H1 (cell line): ENCODE measurements around the gene FOXS1. TPM values are rescaled to one million over a fixed set of nuclear protein-coding genes. Genes with fewer than 3 reads are reported as not detected.

Source experiments
- CTCF ChIA-PET: fragments of 300-600 bp; sonication (Branson Sonifier 250); formaldehyde crosslinking; loops from one replicate; lab custom pipeline; 2021; ENCODE audit not compliant: partially characterized antibody; lab: Charles Lee
- POLR2A ChIA-PET: fragments of 300-600 bp; sonication (Branson Sonifier 250); formaldehyde crosslinking; loops from one replicate; lab custom pipeline; 2021; ENCODE audit warnings: inconsistent platforms; ENCODE audit not compliant: partially characterized antibody; lab: Charles Lee
- DNase-seq, 2 experiments: peaks; one replicate each; pipeline versions ENCODE4 v3.0.0 to v3.0.0-alpha.2; 2010 to 2022; ENCODE audit warnings: low spot score in 2 of 2, low read depth in 1 of 2, mixed read lengths in 1 of 2
- FAIRE-seq: peaks from 2 replicates; lab custom pipeline; 2011; peaks lifted over from hg19 to GRCh38; lab: Jason Lieb, UNC
- H2AFZ ChIP-seq: 2 replicates; pipeline ENCODE4 v1.8.1; 2012; ENCODE audit warnings: low read length, inconsistent platforms
- H2AK5ac ChIP-seq: 2 replicates; pipeline ENCODE4 v1.6.1; 2013; ENCODE audit warnings: low read depth, low read length
- H2BK120ac ChIP-seq: replicated peaks from 2 replicates; pipeline ENCODE3; 2013; ENCODE audit warnings: low read depth, low read length, inconsistent platforms
- H2BK12ac ChIP-seq: 2 replicates; pipeline ENCODE4 v1.6.1; 2013; ENCODE audit warnings: low read depth, low read length
- H2BK15ac ChIP-seq: 2 replicates; pipeline ENCODE4 v1.6.1; 2013; ENCODE audit warnings: low read length
- H2BK20ac ChIP-seq: 2 replicates; pipeline ENCODE4 v1.6.1; 2013; ENCODE audit warnings: low read length
- H2BK5ac ChIP-seq: 2 replicates; pipeline ENCODE4 v1.6.1; 2013; ENCODE audit warnings: low read depth, low read length
- H3K14ac ChIP-seq: 2 replicates; pipeline ENCODE4 v1.6.1; 2013; ENCODE audit warnings: inconsistent platforms; ENCODE audit not compliant: insufficient read length
- H3K18ac ChIP-seq: 2 replicates; pipeline ENCODE4 v1.6.1; 2013; ENCODE audit warnings: low read length; ENCODE audit errors: extremely low read depth
- H3K23ac ChIP-seq: 2 replicates; pipeline ENCODE4 v1.6.1; 2013; ENCODE audit warnings: inconsistent platforms; ENCODE audit not compliant: insufficient read length
- H3K23me2 ChIP-seq: 2 replicates; pipeline ENCODE4 v1.6.1; 2013; ENCODE audit warnings: low read depth, low read length
- H3K27ac ChIP-seq: 2 replicates; pipeline ENCODE4 v1.6.1; 2011; ENCODE audit warnings: low read depth, low read length, inconsistent platforms
- H3K27me3 ChIP-seq, 4 experiments: replicated peaks in 1 of 4; 1 replicate in 1 of 4; 2 replicates in 3 of 4; pipeline versions ENCODE4 v1.6.1 to v1.8.1; 2011 to 2013; ENCODE audit warnings: low read length in 3 of 4, mild to moderate bottlenecking in 3 of 4, inconsistent platforms in 2 of 4, mixed read lengths in 2 of 4, moderate library complexity in 1 of 4; ENCODE audit not compliant: control insufficient read depth in 3 of 4, insufficient read depth in 3 of 4; ENCODE audit errors: extremely low read depth in 1 of 4
- H3K36me3 ChIP-seq, 4 experiments: 2 replicates each; pipeline versions ENCODE4 v1.6.1 to v1.8.1; 2011 to 2013; ENCODE audit warnings: mild to moderate bottlenecking in 4 of 4, low read length in 3 of 4, moderate library complexity in 2 of 4, control low read depth in 1 of 4, inconsistent platforms in 1 of 4; ENCODE audit not compliant: insufficient read depth in 4 of 4, control insufficient read depth in 2 of 4
- H3K4ac ChIP-seq: replicated peaks from 2 replicates; pipeline ENCODE3; 2013; ENCODE audit warnings: low read length, low read depth, mixed read lengths, inconsistent platforms; ENCODE audit not compliant: insufficient read length
- H3K4me1 ChIP-seq, 4 experiments: replicated peaks in 1 of 4; 1 replicate in 1 of 4; 2 replicates in 3 of 4; pipeline versions ENCODE4 v1.6.1 to v1.8.1; 2011 to 2013; ENCODE audit warnings: low read length in 3 of 4, inconsistent platforms in 2 of 4, mixed read lengths in 1 of 4; ENCODE audit not compliant: insufficient read depth in 4 of 4, control insufficient read depth in 3 of 4
- H3K4me2 ChIP-seq, 2 experiments: 2 replicates each; pipeline versions ENCODE4 v1.6.1 to v1.8.1; 2011 to 2013; ENCODE audit warnings: low read depth in 2 of 2, low read length in 2 of 2, control low read depth in 1 of 2, inconsistent platforms in 1 of 2, mild to moderate bottlenecking in 1 of 2; ENCODE audit not compliant: insufficient read depth in 1 of 2
- H3K4me3 ChIP-seq, 4 experiments: fragments of 200-600, 300-600 bp in 1 of 4; sonication (generic), shearing (Covaris generic), sonication (Bioruptor Twin) in 1 of 4; 2 replicates each; pipeline versions ENCODE4 v1.5.1 to v1.8.1; 2011 to 2016; ENCODE audit warnings: low read length in 4 of 4, low read depth in 3 of 4, control low read depth in 2 of 4, inconsistent platforms in 2 of 4, mild to moderate bottlenecking in 2 of 4, mixed read lengths in 1 of 4, moderate library complexity in 1 of 4; ENCODE audit not compliant: insufficient read depth in 2 of 4; ENCODE audit errors: extremely low read depth in 1 of 4
- H3K56ac ChIP-seq: replicated peaks from 2 replicates; pipeline ENCODE3; 2013; ENCODE audit warnings: low read depth, mild to moderate bottlenecking, mixed read lengths, low read length, inconsistent platforms; ENCODE audit not compliant: insufficient read length
- H3K79me1 ChIP-seq: 2 replicates; pipeline ENCODE4 v1.6.1; 2013; ENCODE audit warnings: low read depth, low read length, control low read depth
- H3K79me2 ChIP-seq, 2 experiments: 2 replicates each; pipeline versions ENCODE4 v1.6.1 to v1.8.1; 2012 to 2013; ENCODE audit warnings: low read length in 2 of 2, mild to moderate bottlenecking in 2 of 2, inconsistent platforms in 1 of 2; ENCODE audit not compliant: insufficient read depth in 2 of 2, control insufficient read depth in 1 of 2
- H3K9ac ChIP-seq, 4 experiments: replicated peaks in 1 of 4; 1 replicate in 1 of 4; 2 replicates in 3 of 4; pipeline versions ENCODE4 v1.6.1 to v1.8.1; 2011 to 2013; ENCODE audit warnings: low read depth in 3 of 4, low read length in 3 of 4, control low read depth in 2 of 4, mild to moderate bottlenecking in 2 of 4, moderate library complexity in 2 of 4, inconsistent platforms in 1 of 4; ENCODE audit errors: extremely low read depth in 1 of 4
- H3K9me3 ChIP-seq, 2 experiments: 2 replicates each; pipeline versions ENCODE4 v1.6.1 to v1.8.1; 2012 to 2013; ENCODE audit warnings: mild to moderate bottlenecking in 2 of 2, moderate library complexity in 2 of 2, control low read depth in 1 of 2, inconsistent platforms in 1 of 2, low read depth in 1 of 2, low read length in 1 of 2, mixed read lengths in 1 of 2; ENCODE audit not compliant: insufficient read depth in 2 of 2
- H4K20me1 ChIP-seq, 2 experiments: replicated peaks in 1 of 2; 2 replicates each; pipeline versions ENCODE3 to v1.8.1; 2011 to 2013; ENCODE audit warnings: inconsistent platforms in 2 of 2, low read length in 2 of 2, mild to moderate bottlenecking in 1 of 2; ENCODE audit not compliant: insufficient read depth in 2 of 2, control insufficient read depth in 1 of 2
- H4K5ac ChIP-seq: 2 replicates; pipeline ENCODE4 v1.6.1; 2013; ENCODE audit warnings: low read length, low read depth, mixed read lengths, inconsistent platforms; ENCODE audit not compliant: insufficient read length
- H4K8ac ChIP-seq: 2 replicates; pipeline ENCODE4 v1.8.0; 2013; ENCODE audit warnings: mild to moderate bottlenecking, moderate library complexity, low read length, inconsistent platforms; ENCODE audit not compliant: insufficient read depth; ENCODE audit errors: extremely low read depth
- H4K91ac ChIP-seq: replicated peaks from 2 replicates; pipeline ENCODE3; 2013; ENCODE audit warnings: low read length, mixed read lengths, inconsistent platforms; ENCODE audit not compliant: insufficient read length
- CBX5 ChIP-seq: fragments of 300-800, 300-1000 bp; sonication (generic); IDR thresholded peaks from 2 replicates; pipeline ENCODE4 v1.7.1; 2016; ENCODE audit warnings: antibody characterized with exemption, low read length, low read depth
- CBX8 ChIP-seq: fragments of 300-800, 300-1000 bp; sonication (generic); IDR thresholded peaks from 2 replicates; pipeline ENCODE4 v1.7.1; 2016; ENCODE audit warnings: low read depth, low read length, borderline replicate concordance
- JUN ChIP-seq: IDR thresholded peaks from 2 replicates; pipeline ENCODE4 v1.6.1; 2011; ENCODE audit warnings: low read depth, mild to moderate bottlenecking, improper control_type of control experiment, low read length
- JUND ChIP-seq: IDR thresholded peaks from 2 replicates; pipeline ENCODE4 v1.6.1; 2011; ENCODE audit warnings: mild to moderate bottlenecking, improper control_type of control experiment, low read length
- KDM1A ChIP-seq: fragments of 200-600, 300-600 bp; sonication (generic); IDR thresholded peaks from 2 replicates; pipeline ENCODE4 v1.7.1; 2016; ENCODE audit warnings: mild to moderate bottlenecking, low read length, borderline replicate concordance
- SIRT6 ChIP-seq: IDR thresholded peaks from one replicate; pipeline ENCODE4 v1.7.1; 2012; ENCODE audit warnings: low read length, inconsistent platforms
- TBP ChIP-seq: IDR thresholded peaks from 2 replicates; pipeline ENCODE4 v1.6.1; 2011; ENCODE audit warnings: low read depth, low read length, improper control_type of control experiment
- TCF12 ChIP-seq: IDR thresholded peaks from 2 replicates; pipeline ENCODE4 v1.6.1; 2011; ENCODE audit warnings: low read depth, mild to moderate bottlenecking, low read length
- WGBS, 2 experiments: shearing (Covaris generic) in 1 of 2; methylation state at CpG; one replicate each; pipeline versions ENCODE4 v1.1.6 to v1.1.7; 2013 to 2015; ENCODE audit warnings: low lambda C conversion rate in 2 of 2, mixed read lengths in 2 of 2, inconsistent platforms in 1 of 2, low coverage in 1 of 2, missing lambda C conversion rate in 1 of 2; ENCODE audit not compliant: insufficient replicate concordance in 2 of 2, insufficient coverage in 1 of 2, insufficient read length in 1 of 2; ENCODE audit errors: extremely low coverage in 1 of 2, missing lambda C conversion rate in 1 of 2; 5-methylcytosine and 5-hydroxymethylcytosine counted together
- polyA plus RNA-seq, 7 experiments: library from polyadenylated mRNA; depleted of rRNA in 3 of 7; stranded (reverse) in 5 of 7; unstranded in 2 of 7; fragments of >200 nt in 5 of 7; fragments of 200-250 nt in 2 of 7; gene quantifications; 1 replicate in 5 of 7; 2 replicates in 1 of 7; 4 replicates in 1 of 7; pipeline versions ENCODE4 v1.2.1 to v1.2.3, GENCODE V29; 2011 to 2013; ENCODE audit warnings: missing spikeins in 2 of 7, mixed read lengths in 2 of 7
- total RNA-seq: library from RNA; stranded (reverse); fragmentation: NEBNext Ultra II Directional; extraction: Animal tissue kit (Norgen Biotek cat#: 25700); gene quantifications from 2 replicates; pipeline ENCODE4 v1.2.1, GENCODE V29; 2021
- TF ChIP-seq, protein P1 (sequence below): IDR thresholded peaks from 2 replicates; pipeline ENCODE4 v1.6.1; 2012; ENCODE audit warnings: inconsistent platforms

Gene FOXS1
- total and polyA plus RNA-seq, 2 of the 8 experiments (the other 6 are each of a cell fraction or from before 2014, with no cell fraction given): 0.45 TPM; not detected in 1

DNA sequence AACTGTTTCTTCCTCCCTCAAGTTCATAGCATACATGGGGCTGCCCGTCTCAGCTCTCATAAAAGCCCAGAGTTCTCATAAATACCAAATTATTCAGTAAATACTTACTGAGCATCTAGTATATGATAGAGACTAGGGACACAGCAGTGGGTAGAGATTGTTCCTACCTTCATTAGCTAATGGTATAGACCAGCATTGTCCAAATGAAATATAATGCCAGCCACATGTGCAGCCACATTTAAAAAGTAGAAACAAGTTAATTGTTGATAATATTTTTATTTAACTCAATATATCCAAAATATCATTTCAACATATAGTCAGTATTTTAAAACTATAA is 26.2 kb upstream of the FOXS1 start:
- no peak overlapping the region for H2BK15ac ChIP-seq
- no peak overlapping the region for H4K8ac ChIP-seq
- H3K4me1 ChIP-seq: peaks cover 0 to 12% (median 6%) of the 10 kb centered on the region in 4 experiments; a peak in 6 of 7 replicates
- no peak overlapping the region for H2BK120ac ChIP-seq
- H4K20me1 ChIP-seq: peaks cover 0 to 6% of the 10 kb centered on the region in 2 experiments
- no peak overlapping the region for H4K5ac ChIP-seq
- H2AFZ ChIP-seq: no peak overlapping the region
- H3K23ac ChIP-seq: no peak overlapping the region
- FAIRE-seq: no peak
- no peak overlapping the region for H3K27ac ChIP-seq
- no peak overlapping the region for H4K91ac ChIP-seq
- H2AK5ac ChIP-seq: no peak overlapping the region
- no peaks in the 10 kb centered on the region for H3K79me2 ChIP-seq
- no peak overlapping the region for H3K4me3 ChIP-seq
- no peak overlapping the region for H3K4ac ChIP-seq
- 90% methylated on average over 1 of the region's 1 CpG; no CpG with 5 or more reads in 1 of the 2 experiments for WGBS, 2 experiments
- H3K4me2 ChIP-seq: no peak overlapping the region; a peak in 1 of 4 replicates
- H2BK5ac ChIP-seq: no peak overlapping the region
- H3K14ac ChIP-seq: no peak overlapping the region
- H2BK20ac ChIP-seq: no peak overlapping the region
- CTCF ChIA-PET: interaction anchor here (0.7 to 5.5 kb wide), 13 partner anchors 8 to 215 kb away, joined by 3 to 32 read pairs (median 5); no protein-coding TSS in a partner anchor
- no peak overlapping the region for H2BK12ac ChIP-seq
- no peak for DNase-seq
- no peaks in the 10 kb centered on the region for H3K79me1 ChIP-seq
- no peak overlapping the region for H3K18ac ChIP-seq
- peaks cover 19 to 33% (median 29%) of the 10 kb centered on the region in 4 experiments for H3K27me3 ChIP-seq
- no peak overlapping the region for H3K56ac ChIP-seq
- TF ChIP-seq, protein P1, sequence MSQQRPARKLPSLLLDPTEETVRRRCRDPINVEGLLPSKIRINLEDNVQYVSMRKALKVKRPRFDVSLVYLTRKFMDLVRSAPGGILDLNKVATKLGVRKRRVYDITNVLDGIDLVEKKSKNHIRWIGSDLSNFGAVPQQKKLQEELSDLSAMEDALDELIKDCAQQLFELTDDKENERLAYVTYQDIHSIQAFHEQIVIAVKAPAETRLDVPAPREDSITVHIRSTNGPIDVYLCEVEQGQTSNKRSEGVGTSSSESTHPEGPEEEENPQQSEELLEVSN: no peak
- TF ChIP-seq TCF12 (no peak), SIRT6 (no peak), CBX5 (no peak), KDM1A (no peak), JUN (no peak), CBX8 (no peak), TBP (no peak), JUND (no peak)
- H3K36me3 ChIP-seq: no peaks in the 10 kb centered on the region
- no peaks in the 10 kb centered on the region for H3K9me3 ChIP-seq
- no peak overlapping the region for H3K9ac ChIP-seq
- peaks cover 9% of the 10 kb centered on the region for H3K23me2 ChIP-seq
- POLR2A ChIA-PET: interaction anchor here (0.7 to 1.2 kb wide), 2 partner anchors 97 to 147 kb away, joined by 3 to 4 read pairs; partner anchors contain the start of gene XKR7
